K562 (cell line): Measurements from ENCODE around the gene GMDS.

Experiments
- PHF8 ChIP-seq: fragments of 200-600 bp; sonication (generic); IDR thresholded peaks from 2 replicates; pipeline ENCODE4 v1.6.1; 2012; ENCODE audit warnings: mixed run types, mild to moderate bottlenecking, inconsistent platforms, low read length, moderate library complexity, borderline replicate concordance
- TF ChIP-seq, protein P1 (sequence below), 2 experiments: fragments of 450-650 bp in 1 of 2; sonication (generic) in 1 of 2; formaldehyde crosslinking in 1 of 2; IDR thresholded peaks in 1 of 2; conservative IDR thresholded peaks in 1 of 2; 2 replicates each; pipeline versions ENCODE4 v1.6.1 to v1.8.1; 2016 to 2023; ENCODE audit warnings: mild to moderate bottlenecking in 2 of 2, moderate library complexity in 2 of 2, inconsistent platforms in 1 of 2, missing genetic modification reagents in 1 of 2
- TF ChIP-seq, protein P2 (sequence below), 3 experiments: IDR thresholded peaks in 2 of 3; conservative IDR thresholded peaks in 1 of 3; 2 replicates each; pipeline ENCODE4 v1.5.1; 2011 to 2012; ENCODE audit warnings: low read length in 3 of 3, mild to moderate bottlenecking in 3 of 3, control low read depth in 2 of 3, improper control_type of control experiment in 1 of 3, inconsistent platforms in 1 of 3, low read depth in 1 of 3, mixed read lengths in 1 of 3, moderate library complexity in 1 of 3; ENCODE audit not compliant: insufficient read depth in 2 of 3

DNA sequence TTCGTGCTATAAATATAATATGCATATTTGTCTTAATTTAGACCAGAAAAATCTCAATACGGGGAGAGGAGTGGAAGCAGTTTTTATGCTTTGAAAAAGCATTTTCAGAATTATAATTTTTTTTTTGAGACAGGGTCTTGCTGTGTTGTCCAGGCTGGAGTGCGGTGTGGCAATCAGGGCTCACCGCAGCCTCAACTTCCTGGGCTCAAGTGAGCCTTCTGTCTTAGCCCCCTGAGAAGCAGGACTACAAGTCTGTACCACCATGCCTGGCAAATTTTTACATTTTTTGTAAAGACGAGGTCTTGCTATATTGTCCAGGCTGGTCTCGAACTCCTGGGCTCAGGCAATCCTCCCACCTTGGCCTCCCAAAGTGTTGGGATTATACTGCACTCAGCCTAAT lies 438.5 kb downstream of the GMDS start:
- TF ChIP-seq, protein P1, sequence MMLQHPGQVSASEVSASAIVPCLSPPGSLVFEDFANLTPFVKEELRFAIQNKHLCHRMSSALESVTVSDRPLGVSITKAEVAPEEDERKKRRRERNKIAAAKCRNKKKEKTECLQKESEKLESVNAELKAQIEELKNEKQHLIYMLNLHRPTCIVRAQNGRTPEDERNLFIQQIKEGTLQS (IDR thresholded peaks at IDR 0.05): no peak
- TF ChIP-seq, protein P1 (CRISPR knock-in tag; conservative IDR thresholded peaks at IDR 0.05): no peak
- TF ChIP-seq, protein P2, sequence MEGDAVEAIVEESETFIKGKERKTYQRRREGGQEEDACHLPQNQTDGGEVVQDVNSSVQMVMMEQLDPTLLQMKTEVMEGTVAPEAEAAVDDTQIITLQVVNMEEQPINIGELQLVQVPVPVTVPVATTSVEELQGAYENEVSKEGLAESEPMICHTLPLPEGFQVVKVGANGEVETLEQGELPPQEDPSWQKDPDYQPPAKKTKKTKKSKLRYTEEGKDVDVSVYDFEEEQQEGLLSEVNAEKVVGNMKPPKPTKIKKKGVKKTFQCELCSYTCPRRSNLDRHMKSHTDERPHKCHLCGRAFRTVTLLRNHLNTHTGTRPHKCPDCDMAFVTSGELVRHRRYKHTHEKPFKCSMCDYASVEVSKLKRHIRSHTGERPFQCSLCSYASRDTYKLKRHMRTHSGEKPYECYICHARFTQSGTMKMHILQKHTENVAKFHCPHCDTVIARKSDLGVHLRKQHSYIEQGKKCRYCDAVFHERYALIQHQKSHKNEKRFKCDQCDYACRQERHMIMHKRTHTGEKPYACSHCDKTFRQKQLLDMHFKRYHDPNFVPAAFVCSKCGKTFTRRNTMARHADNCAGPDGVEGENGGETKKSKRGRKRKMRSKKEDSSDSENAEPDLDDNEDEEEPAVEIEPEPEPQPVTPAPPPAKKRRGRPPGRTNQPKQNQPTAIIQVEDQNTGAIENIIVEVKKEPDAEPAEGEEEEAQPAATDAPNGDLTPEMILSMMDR (IDR thresholded peaks at IDR 0.05 in 2 of 3, conservative IDR thresholded peaks at IDR 0.05 in 1 of 3; ENCODE audit: insufficient read depth in 2 of 3, low read depth in 1 of 3, low read length in 3 of 3): no peak
- no peak for TF ChIP-seq PHF8
